HT-29 (cell line): ENCODE measurements around the gene CTSL. TPM values are rescaled to one million over a fixed set of nuclear protein-coding genes. Genes with fewer than 3 reads are reported as not detected.
"Not testable (repeated sequence)": the region's sequence is repeated elsewhere in the genome, so short reads cannot be mapped to it uniquely, and the experiment has no call there.

ENCODE experiments used
- DNase-seq: peaks from one replicate; pipeline ENCODE4 v3.0.0-alpha.2; 2015; ENCODE audit warnings: low spot score
- total RNA-seq: library from RNA; depleted of rRNA; stranded (reverse); fragments of >200 nt; shearing (Covaris generic); gene quantifications from 2 replicates; pipeline ENCODE4 v1.2.3, GENCODE V29; 2014

CTSL gene
- total RNA-seq, 1 experiment from 2014 or later, result 6.1 TPM

- DNase-seq, result no peak
Measured at GRCh38 chr9:87720173-87720572, 5.7 kb upstream of the CTSL start.

- DNase-seq, result no peak
Measured at GRCh38 chr9:87722393-87723088, 3.4 kb upstream of the CTSL start.

GRCh38 chr9:87725356-87725899 lies 491 bp upstream of the CTSL start:
- DNase-seq, result no peak

GRCh38 chr9:87729246-87729645 lies 3.3 kb downstream of the CTSL start:
- DNase-seq, result no peak

GRCh38 chr9:87731321-87731720 lies 5.4 kb downstream of the CTSL start:
- DNase-seq, result no peak

- DNase-seq, result no peak
Measured at GRCh38 chr9:87732344-87732743, 6.4 kb downstream of the CTSL start.

GRCh38 chr9:87732756-87733155 lies 6.8 kb downstream of the CTSL start:
- no peak for DNase-seq

GRCh38 chr9:87733273-87734052 lies 7.5 kb downstream of the CTSL start:
- DNase-seq, result no peak

GRCh38 chr9:87734106-87734505 lies 8.2 kb downstream of the CTSL start:
- DNase-seq, result no peak

- DNase-seq, result no peak
Measured at GRCh38 chr9:87739546-87739945, 13.6 kb downstream of the CTSL start.

- no peak for DNase-seq
Measured at GRCh38 chr9:87740209-87740608, 14.3 kb downstream of the CTSL start.

GRCh38 chr9:87741326-87741725 lies 15.4 kb downstream of the CTSL start:
- DNase-seq, result no peak

- DNase-seq, result no peak
Measured at GRCh38 chr9:87741891-87742290, 16.0 kb downstream of the CTSL start.

GRCh38 chr9:87742813-87743428 lies 17.0 kb downstream of the CTSL start:
- DNase-seq, result no peak

- DNase-seq, result not testable (repeated sequence)
Measured at GRCh38 chr9:87744247-87744646, 18.3 kb downstream of the CTSL start.

- no peak for DNase-seq
Measured at GRCh38 chr9:87746186-87746585, 20.3 kb downstream of the CTSL start.

GRCh38 chr9:87748881-87749280 lies 23.0 kb downstream of the CTSL start:
- no peak for DNase-seq

- DNase-seq, result no peak
Measured at GRCh38 chr9:87749335-87750035, 23.6 kb downstream of the CTSL start.

- DNase-seq, result no peak
Measured at GRCh38 chr9:87750726-87751125, 24.8 kb downstream of the CTSL start.

- DNase-seq, result no peak
Measured at GRCh38 chr9:87751423-87751822, 25.5 kb downstream of the CTSL start.

GRCh38 chr9:87751868-87752267 lies 25.9 kb downstream of the CTSL start:
- DNase-seq, result no peak

- no peak for DNase-seq
Measured at GRCh38 chr9:87753313-87753712, 27.4 kb downstream of the CTSL start.
